Measurements from ENCODE around the gene MEGF8.

Gene MEGF8

DNA sequence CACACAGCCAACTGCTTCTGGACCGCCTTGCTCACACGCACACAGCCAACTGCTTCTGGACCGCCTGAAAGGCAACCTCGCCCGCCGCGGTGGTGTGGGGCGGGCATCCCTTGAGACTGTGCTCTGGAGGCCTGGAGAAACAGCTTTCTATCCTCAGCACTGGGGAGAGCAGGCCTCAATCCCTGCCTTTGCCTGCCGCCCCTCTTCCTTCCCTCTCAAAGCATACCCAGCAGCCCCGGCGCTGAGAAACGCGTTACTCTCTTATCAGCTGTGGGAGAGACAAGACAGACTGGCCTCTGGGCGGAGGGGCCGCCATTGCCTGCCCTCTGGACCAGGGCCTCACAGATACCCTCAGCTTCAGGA is 98.9 kb downstream of the MEGF8 start:
- no peak for DNase-seq (ENCODE audit: low spot score)
- TF ChIP-seq, protein P1, sequence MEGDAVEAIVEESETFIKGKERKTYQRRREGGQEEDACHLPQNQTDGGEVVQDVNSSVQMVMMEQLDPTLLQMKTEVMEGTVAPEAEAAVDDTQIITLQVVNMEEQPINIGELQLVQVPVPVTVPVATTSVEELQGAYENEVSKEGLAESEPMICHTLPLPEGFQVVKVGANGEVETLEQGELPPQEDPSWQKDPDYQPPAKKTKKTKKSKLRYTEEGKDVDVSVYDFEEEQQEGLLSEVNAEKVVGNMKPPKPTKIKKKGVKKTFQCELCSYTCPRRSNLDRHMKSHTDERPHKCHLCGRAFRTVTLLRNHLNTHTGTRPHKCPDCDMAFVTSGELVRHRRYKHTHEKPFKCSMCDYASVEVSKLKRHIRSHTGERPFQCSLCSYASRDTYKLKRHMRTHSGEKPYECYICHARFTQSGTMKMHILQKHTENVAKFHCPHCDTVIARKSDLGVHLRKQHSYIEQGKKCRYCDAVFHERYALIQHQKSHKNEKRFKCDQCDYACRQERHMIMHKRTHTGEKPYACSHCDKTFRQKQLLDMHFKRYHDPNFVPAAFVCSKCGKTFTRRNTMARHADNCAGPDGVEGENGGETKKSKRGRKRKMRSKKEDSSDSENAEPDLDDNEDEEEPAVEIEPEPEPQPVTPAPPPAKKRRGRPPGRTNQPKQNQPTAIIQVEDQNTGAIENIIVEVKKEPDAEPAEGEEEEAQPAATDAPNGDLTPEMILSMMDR (IDR thresholded peaks at IDR 0.05; ENCODE audit: borderline replicate concordance, control extremely low read depth, extremely low read depth, insufficient read depth, missing control alignments), result no peak
- in situ Hi-C loops (cut with MboI; ENCODE audit: low sequenced_read_pairs, unreplicated experiment), result no loop called here

DNA sequence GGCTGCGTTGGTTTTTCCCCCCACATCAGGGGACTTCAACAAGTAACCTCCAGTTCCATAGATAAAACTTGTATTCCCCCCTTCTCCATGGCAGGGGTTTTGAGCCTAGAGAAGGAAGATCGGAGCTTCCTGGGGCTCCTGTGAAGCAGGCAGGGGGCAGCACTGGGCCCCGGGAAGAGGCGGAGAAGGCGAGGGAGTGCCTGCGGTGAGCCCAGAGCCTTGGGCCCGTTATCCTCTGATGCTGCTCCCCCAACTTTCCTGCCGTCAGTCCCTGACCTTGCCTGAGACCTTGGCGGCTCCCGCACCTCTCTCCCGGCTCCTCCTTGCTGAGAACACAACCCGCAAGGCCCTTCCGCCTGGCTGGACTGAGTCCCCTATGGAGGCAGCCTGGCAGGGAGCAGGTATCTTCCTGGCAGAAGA is 99.3 kb downstream of the MEGF8 start:
- in situ Hi-C loops (cut with MboI; ENCODE audit: low sequenced_read_pairs, unreplicated experiment), result no loop called here
- TF ChIP-seq, protein P1 (IDR thresholded peaks at IDR 0.05; ENCODE audit: borderline replicate concordance, control extremely low read depth, extremely low read depth, insufficient read depth, missing control alignments), result no peak

GRCh38 chr19:42426643-42427042 is 101.2 kb downstream of the MEGF8 start:
- TF ChIP-seq, protein P1 (IDR thresholded peaks at IDR 0.05; ENCODE audit: borderline replicate concordance, control extremely low read depth, extremely low read depth, insufficient read depth, missing control alignments), result no peak
- in situ Hi-C loops (cut with MboI; ENCODE audit: low sequenced_read_pairs, unreplicated experiment), result no loop called here
- no peak for DNase-seq (ENCODE audit: low spot score)

More for the DNA sequence above, 99.3 kb downstream of the MEGF8 start:
- no peak for DNase-seq (ENCODE audit: low spot score)

DNA sequence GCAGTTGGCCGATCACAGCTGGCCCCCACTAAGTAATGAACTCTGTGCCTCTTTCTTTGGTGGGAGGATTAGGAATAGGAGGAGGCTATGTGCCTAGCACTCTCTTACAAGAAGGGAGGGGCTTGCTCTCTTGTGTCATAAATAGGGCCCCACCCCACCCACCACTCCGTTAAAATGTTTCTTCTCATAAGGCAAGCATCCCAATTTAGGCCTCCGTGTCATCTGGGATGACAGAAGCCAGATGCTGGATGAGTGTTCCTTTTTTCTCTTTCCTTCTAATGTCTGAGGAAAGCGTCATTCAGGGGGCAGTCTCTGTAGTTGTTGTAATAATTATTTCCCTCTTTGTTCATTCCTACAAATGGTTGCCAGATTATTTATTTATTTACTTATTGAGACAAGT is 101.9 kb downstream of the MEGF8 start, which contains the start of gene LIPE:
Gene LIPE (minus strand): TSS at position 76 of the 400 bp plus-strand sequence. CDS start 239 bp downstream, outside the sequence.
- DNase-seq (ENCODE audit: low spot score), result no peak
- in situ Hi-C loops (cut with MboI; ENCODE audit: low sequenced_read_pairs, unreplicated experiment), result no loop called here
- TF ChIP-seq, protein P1 (IDR thresholded peaks at IDR 0.05; ENCODE audit: borderline replicate concordance, control extremely low read depth, extremely low read depth, insufficient read depth, missing control alignments), result no peak
